Measurements from ENCODE around the gene USP19. TPM values are rescaled to one million over a fixed set of nuclear protein-coding genes. Genes with fewer than 3 reads are reported as not detected.
A peak's percentile ranks its signal among the peaks of the same experiment; 100 is the strongest.

USP19 gene
- total RNA-seq, 1 experiment from 2014 or later: 66.3 TPM

- Histone ChIP-seq H3K9me3 (ENCODE audit: control insufficient read depth, low read depth, low read length) (no peaks in the 10 kb centered on the region), H4K8ac (replicated peaks; ENCODE audit: insufficient read length, low read depth, low read length) (no peak overlapping the region), H2BK120ac (ENCODE audit: low read depth, low read length, poor library complexity, severe bottlenecking) (no peak overlapping the region), H3K9ac (ENCODE audit: extremely low read depth, insufficient read length, low read length) (peak overlapping the region; percentile 90), H3K4me2 (ENCODE audit: insufficient read depth, insufficient read length, low read length) (peak overlapping the region; percentile 85), H3K4ac (ENCODE audit: low read depth, low read length) (no peak overlapping the region; the same call in 1 of the 2 replicates), H3K56ac (ENCODE audit: insufficient read length, low read depth, low read length) (no peak overlapping the region), H2AFZ (ENCODE audit: low read length) (no peak overlapping the region), H4K20me1 (ENCODE audit: control insufficient read depth, insufficient read depth, insufficient read length) (no peaks in the 10 kb centered on the region), H4K5ac (ENCODE audit: insufficient read length, low read depth, low read length) (no peak overlapping the region), H2AK5ac (ENCODE audit: insufficient read length, low read length) (no peak overlapping the region), H3T11ph (ENCODE audit: low read length) (no peak overlapping the region), H3K4me1 (ENCODE audit: insufficient read depth, low read length) (peaks cover 2% of the 10 kb centered on the region; the same call in 1 of the 2 replicates), H3K23me2 (ENCODE audit: insufficient read length, low read depth, low read length, poor library complexity, severe bottlenecking) (peaks cover 7% of the 10 kb centered on the region), H3K79me1 (ENCODE audit: insufficient read depth, low read depth, low read length, poor library complexity, severe bottlenecking) (peaks cover 4% of the 10 kb centered on the region), H2BK12ac (ENCODE audit: insufficient read length, low read depth, low read length) (no peak overlapping the region), H3K23ac (ENCODE audit: insufficient read length, low read depth, low read length) (no peak overlapping the region), H2BK5ac (ENCODE audit: insufficient read length, low read length) (no peak overlapping the region), H4K91ac (ENCODE audit: insufficient read length, low read depth, low read length) (no peak overlapping the region), H3K27me3 (ENCODE audit: insufficient read depth, low read length) (no peaks in the 10 kb centered on the region), H3K18ac (ENCODE audit: insufficient read length, low read depth, low read length) (peak overlapping the region; percentile 18), H3K79me2 (ENCODE audit: insufficient read depth, low read length) (peaks cover 38% of the 10 kb centered on the region), H3K14ac (ENCODE audit: insufficient read depth, low read length) (peak overlapping the region; percentile 87), H3K27ac (ENCODE audit: insufficient read length, low read depth, low read length) (peak overlapping the region; percentile 79), H2BK15ac (ENCODE audit: low read depth, low read length) (no peak overlapping the region), H2BK20ac (ENCODE audit: low read depth, low read length, poor library complexity, severe bottlenecking) (no peak overlapping the region)
- Mint-ChIP-seq H3K4me3 (peak overlapping the region; percentile 89 to 95), H3K9me3 (no peaks in the 10 kb centered on the region), H3K4me1 (peaks cover 9 to 19% of the 10 kb centered on the region in 2 experiments), H3K27me3 (ENCODE audit: low read depth) (no peaks in the 10 kb centered on the region), H3K27ac (peak overlapping the region; percentile 95 to 98 (median 95); a peak in 6 of 7 replicates), H3K36me3 (ENCODE audit: insufficient read depth in 1 of 3, low read depth in 3 of 3) (peaks cover 17 to 51% (median 41%) of the 10 kb centered on the region in 3 experiments)
- DNase-seq: peak; percentile 75
- TF ChIP-seq, protein P1, sequence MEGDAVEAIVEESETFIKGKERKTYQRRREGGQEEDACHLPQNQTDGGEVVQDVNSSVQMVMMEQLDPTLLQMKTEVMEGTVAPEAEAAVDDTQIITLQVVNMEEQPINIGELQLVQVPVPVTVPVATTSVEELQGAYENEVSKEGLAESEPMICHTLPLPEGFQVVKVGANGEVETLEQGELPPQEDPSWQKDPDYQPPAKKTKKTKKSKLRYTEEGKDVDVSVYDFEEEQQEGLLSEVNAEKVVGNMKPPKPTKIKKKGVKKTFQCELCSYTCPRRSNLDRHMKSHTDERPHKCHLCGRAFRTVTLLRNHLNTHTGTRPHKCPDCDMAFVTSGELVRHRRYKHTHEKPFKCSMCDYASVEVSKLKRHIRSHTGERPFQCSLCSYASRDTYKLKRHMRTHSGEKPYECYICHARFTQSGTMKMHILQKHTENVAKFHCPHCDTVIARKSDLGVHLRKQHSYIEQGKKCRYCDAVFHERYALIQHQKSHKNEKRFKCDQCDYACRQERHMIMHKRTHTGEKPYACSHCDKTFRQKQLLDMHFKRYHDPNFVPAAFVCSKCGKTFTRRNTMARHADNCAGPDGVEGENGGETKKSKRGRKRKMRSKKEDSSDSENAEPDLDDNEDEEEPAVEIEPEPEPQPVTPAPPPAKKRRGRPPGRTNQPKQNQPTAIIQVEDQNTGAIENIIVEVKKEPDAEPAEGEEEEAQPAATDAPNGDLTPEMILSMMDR (conservative IDR thresholded peaks at IDR 0.05): no peak
- WGBS (ENCODE audit: extremely low coverage, insufficient read length, low lambda C conversion rate): no CpG with 5 or more reads among the region's 86 CpGs
Measured at GRCh38 chr3:49092938-49093852, 27.4 kb downstream of the USP19 start.
